Endothelial cell (in vitro differentiated cells): ENCODE data around the gene DAB2. TPM values are rescaled to one million over a fixed set of nuclear protein-coding genes. Genes with fewer than 3 reads are reported as not detected.

Experiments
- DNase-seq: peaks from one replicate; pipeline ENCODE4 v3.0.0; 2021; ENCODE audit warnings: low spot score
- H3K27ac Mint-ChIP-seq: one replicate; pipeline ENCODE4 v1.8.0; 2021; ENCODE audit warnings: mixed read lengths, inconsistent platforms; ENCODE audit not compliant: unreplicated experiment
- H3K27me3 Mint-ChIP-seq: one replicate; pipeline ENCODE4 v1.8.0; 2021; ENCODE audit warnings: mild to moderate bottlenecking, moderate library complexity, mixed read lengths, inconsistent platforms; ENCODE audit not compliant: unreplicated experiment
- H3K36me3 Mint-ChIP-seq: one replicate; pipeline ENCODE4 v1.8.0; 2021; ENCODE audit warnings: mild to moderate bottlenecking, low read depth, mixed read lengths, inconsistent platforms; ENCODE audit not compliant: unreplicated experiment
- H3K4me1 Mint-ChIP-seq: one replicate; pipeline ENCODE4 v1.8.0; 2021; ENCODE audit warnings: mild to moderate bottlenecking, mixed read lengths, inconsistent platforms; ENCODE audit not compliant: unreplicated experiment
- H3K4me3 Mint-ChIP-seq: one replicate; pipeline ENCODE4 v1.8.0; 2021; ENCODE audit warnings: mild to moderate bottlenecking, mixed read lengths, inconsistent platforms; ENCODE audit not compliant: unreplicated experiment
- H3K9me3 Mint-ChIP-seq: one replicate; pipeline ENCODE4 v1.8.0; 2021; ENCODE audit warnings: mixed read lengths, inconsistent platforms; ENCODE audit not compliant: unreplicated experiment
- CTCF ChIP-seq: fragments of 200-600 bp; sonication (generic); IDR thresholded peaks from one replicate; pipeline ENCODE4 v1.5.0; 2021; ENCODE audit warnings: antibody characterized with exemption; ENCODE audit not compliant: unreplicated experiment
- total RNA-seq: library from RNA; stranded (reverse); fragmentation: NEBNext Ultra II Directional; extraction: Animal tissue kit (Norgen Biotek cat#: 25700); gene quantifications from one replicate; pipeline ENCODE4 v1.2.1, GENCODE V29; 2021; ENCODE audit not compliant: unreplicated experiment

Gene DAB2
- total RNA-seq, 1 donor from 2014 or later, result 70.7 TPM

DNA sequence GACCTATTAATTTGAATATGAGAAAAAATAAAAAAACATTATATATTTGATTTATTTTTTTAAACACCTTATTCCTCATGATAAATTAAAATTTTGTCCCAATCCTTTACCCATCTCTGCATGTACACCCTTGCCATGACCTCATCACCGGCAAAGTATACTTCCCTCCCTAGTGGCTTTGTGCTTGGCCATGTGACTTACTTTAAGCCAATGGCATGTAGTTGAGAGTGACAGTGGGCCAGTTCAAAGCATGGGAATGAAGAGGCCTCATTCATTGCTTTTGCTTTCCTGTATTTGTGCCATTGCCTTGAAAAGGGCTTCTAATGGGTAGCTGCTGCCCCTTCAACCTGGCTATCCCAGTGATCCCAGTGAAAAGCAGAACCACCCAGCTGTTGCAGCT is 91.7 kb downstream of the DAB2 start:
- DNase-seq, result no peak
- TF ChIP-seq CTCF, result no peak
- Mint-ChIP-seq H3K4me3 (no peak overlapping the region), H3K27ac (no peak overlapping the region), H3K36me3 (no peaks in the 10 kb centered on the region), H3K4me1 (no peaks in the 10 kb centered on the region), H3K9me3 (no peaks in the 10 kb centered on the region), H3K27me3 (peaks cover 2% of the 10 kb centered on the region)

DNA sequence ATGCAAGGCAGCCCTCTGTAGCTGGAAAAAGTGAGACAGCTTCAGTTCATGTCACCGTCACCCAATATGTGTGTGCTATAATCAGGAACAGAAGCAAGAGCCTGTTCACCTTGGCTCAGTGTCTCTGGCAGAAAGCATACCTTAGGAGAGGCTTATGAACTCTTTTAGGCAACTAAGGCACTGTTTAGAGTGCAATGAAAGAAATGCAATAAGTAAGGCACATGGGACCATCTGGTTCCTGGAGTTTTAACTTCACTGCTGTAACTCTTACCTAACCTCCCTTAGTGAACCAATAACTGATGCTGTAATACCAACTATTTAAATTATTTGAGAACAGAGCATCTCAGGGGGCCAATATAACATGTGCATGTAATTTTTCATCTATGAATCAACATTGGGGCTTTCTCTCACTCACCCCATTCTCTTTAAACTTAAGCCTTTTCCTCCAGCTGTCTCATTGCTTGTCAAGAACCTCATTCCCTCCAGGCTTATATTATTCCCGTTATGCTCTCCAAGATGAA is 92.9 kb downstream of the DAB2 start:
- Mint-ChIP-seq H3K27me3 (peaks cover 2% of the 10 kb centered on the region), H3K4me3 (no peak overlapping the region), H3K4me1 (no peaks in the 10 kb centered on the region), H3K9me3 (no peaks in the 10 kb centered on the region), H3K27ac (no peak overlapping the region), H3K36me3 (no peaks in the 10 kb centered on the region)
- DNase-seq, result no peak
- TF ChIP-seq CTCF, result no peak

GRCh38 chr5:39328731-39329130 is 96.0 kb downstream of the DAB2 start:
- no peaks in the 10 kb centered on the region for H3K9me3 Mint-ChIP-seq
- no peak for TF ChIP-seq CTCF
- no peak overlapping the region for H3K4me3 Mint-ChIP-seq
- no peak overlapping the region for H3K27ac Mint-ChIP-seq
- no peak for DNase-seq
- H3K27me3 Mint-ChIP-seq, result no peaks in the 10 kb centered on the region
- no peaks in the 10 kb centered on the region for H3K36me3 Mint-ChIP-seq
- no peaks in the 10 kb centered on the region for H3K4me1 Mint-ChIP-seq

DNA sequence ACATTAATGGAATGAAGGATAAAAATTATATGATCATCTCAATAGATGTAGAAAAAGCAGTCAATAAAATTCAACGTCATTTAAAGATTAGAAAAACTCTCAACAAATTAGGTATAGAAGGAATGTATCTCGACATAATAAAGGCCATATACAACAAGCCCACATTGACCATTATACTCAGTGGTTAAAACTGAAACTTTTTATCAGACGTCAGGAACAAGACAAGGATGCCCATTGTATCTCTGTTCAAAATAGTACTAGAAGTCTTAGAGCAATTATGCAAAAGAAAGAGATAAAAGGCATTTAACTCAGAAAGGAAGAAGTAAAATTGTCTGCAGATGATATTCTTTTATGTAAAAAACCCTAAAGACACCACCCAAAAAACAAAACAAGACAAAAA is 101.2 kb downstream of the DAB2 start:
- no peak overlapping the region for H3K4me3 Mint-ChIP-seq
- H3K27me3 Mint-ChIP-seq, result peaks cover 3% of the 10 kb centered on the region
- no peaks in the 10 kb centered on the region for H3K4me1 Mint-ChIP-seq

More for the DNA sequence above, 101.2 kb downstream of the DAB2 start:
- no peaks in the 10 kb centered on the region for H3K36me3 Mint-ChIP-seq
- DNase-seq, result no peak
- TF ChIP-seq CTCF, result no peak
- H3K9me3 Mint-ChIP-seq, result no peaks in the 10 kb centered on the region
- no peak overlapping the region for H3K27ac Mint-ChIP-seq

Other genes with a start within 250 kb of the DAB2 start
- gene FYB1, start 205.4 kb downstream of the DAB2 start, total RNA-seq, result 0.31 TPM
- not detected for gene C9, start 60.5 kb downstream of the DAB2 start, total RNA-seq